GM12878 (cell line): Measurements from ENCODE around the gene ARRB2. TPM values are rescaled to one million over a fixed set of nuclear protein-coding genes. Genes with fewer than 3 reads are reported as not detected.

ENCODE experiments used
- ATAC-seq: fragments of 200-7000 bp; cut with Tn5 transposase; 3 replicates; pipeline ENCODE4 v1.9.1; 2020; ENCODE audit warnings: mild to moderate bottlenecking, moderate library complexity
- BruUV-seq: library from RNA; stranded (reverse); fragments of 400-500 nt; replicated peaks from 2 replicates; lab custom pipeline; 2021; lab: Mats Ljungman, UMichigan
- CTCF ChIA-PET: fragments of 300-600 bp; sonication (Branson Sonifier 250); formaldehyde crosslinking; extraction: SDS; loops from one replicate; lab custom pipeline; 2021; ENCODE audit warnings: inconsistent platforms; lab: Yijun Ruan, JAX
- POLR2A ChIA-PET: fragments of 350-600 bp; formaldehyde crosslinking; extraction: SDS; loops from one replicate; lab custom pipeline; 2021; ENCODE audit warnings: inconsistent platforms; lab: Charles Lee
- RAD21 ChIA-PET: fragments of 300-600 bp; sonication (Branson Sonifier 250); formaldehyde crosslinking; loops from one replicate; lab custom pipeline; 2023; ENCODE audit warnings: antibody characterized with exemption; ENCODE audit not compliant: unreplicated experiment; lab: Charles Lee
- SMC1A ChIA-PET: fragments of 300-600 bp; sonication (Branson Sonifier 250); formaldehyde crosslinking; loops from one replicate; lab custom pipeline; 2023; ENCODE audit not compliant: unreplicated experiment, uncharacterized antibody; lab: Charles Lee
- DNase-seq: peaks from one replicate; pipeline ENCODE4 v3.0.0-alpha.2; 2011; ENCODE audit warnings: low read depth, low spot score
- FAIRE-seq: peaks from 3 replicates; lab custom pipeline; 2011; peaks lifted over from hg19 to GRCh38; lab: Jason Lieb, UNC
- H2AFZ ChIP-seq: 2 replicates; pipeline ENCODE4 v1.6.0; 2011; ENCODE audit warnings: low read depth, low read length, control low read depth; ENCODE audit not compliant: control insufficient read depth
- H3K27ac ChIP-seq: 2 replicates; pipeline ENCODE4 v1.5.1; 2011; ENCODE audit warnings: control low read depth; ENCODE audit not compliant: control insufficient read depth, insufficient read depth
- H3K27me3 ChIP-seq, 2 experiments: replicated peaks in 1 of 2; 2 replicates each; pipeline versions ENCODE4 v1.6.0 to v1.6.1; 2011; ENCODE audit warnings: low read length in 1 of 2; ENCODE audit not compliant: control insufficient read depth in 2 of 2, insufficient read depth in 2 of 2
- H3K36me3 ChIP-seq, 2 experiments: 2 replicates each; pipeline ENCODE4 v1.5.1; 2011; ENCODE audit warnings: low read length in 1 of 2; ENCODE audit not compliant: control insufficient read depth in 2 of 2, insufficient read depth in 2 of 2
- H3K4me1 ChIP-seq: 2 replicates; pipeline ENCODE4 v1.6.1; 2011; ENCODE audit warnings: mild to moderate bottlenecking, low read length, moderate library complexity, mixed read lengths; ENCODE audit not compliant: control insufficient read depth, insufficient read depth
- H3K4me2 ChIP-seq: 2 replicates; pipeline ENCODE4 v1.6.0; 2011; ENCODE audit warnings: control low read depth; ENCODE audit not compliant: control insufficient read depth, insufficient read depth
- H3K4me3 ChIP-seq: fragments of 200-600 bp; sonication (generic); 2 replicates; pipeline ENCODE4 v1.5.1; 2016
- H3K79me2 ChIP-seq: 2 replicates; pipeline ENCODE4 v1.6.0; 2011; ENCODE audit warnings: low read length; ENCODE audit not compliant: control insufficient read depth, insufficient read depth
- H3K9ac ChIP-seq: 2 replicates; pipeline ENCODE4 v1.8.0; 2011; ENCODE audit warnings: low read length, control low read depth, mixed read lengths; ENCODE audit not compliant: control insufficient read depth, insufficient read depth
- H3K9me3 ChIP-seq: replicated peaks from 3 replicates; pipeline ENCODE4 v1.5.1; 2011; ENCODE audit warnings: mild to moderate bottlenecking, low read length; ENCODE audit not compliant: control insufficient read depth, insufficient read depth
- H4K20me1 ChIP-seq: 2 replicates; pipeline ENCODE4 v1.6.0; 2011; ENCODE audit not compliant: control insufficient read depth, insufficient read depth
- CUX1 ChIP-seq: IDR thresholded peaks from 2 replicates; pipeline ENCODE4 v1.6.1; 2012; ENCODE audit warnings: improper control_type of control experiment, low read depth, low read length; ENCODE audit not compliant: insufficient replicate concordance
- JUNB ChIP-seq: IDR thresholded peaks from 2 replicates; pipeline ENCODE4 v1.6.1; 2016; ENCODE audit warnings: antibody characterized with exemption, mild to moderate bottlenecking
- MAX ChIP-seq: IDR thresholded peaks from 2 replicates; pipeline ENCODE4 v1.6.1; 2012; ENCODE audit warnings: low read depth, low read length, improper control_type of control experiment
- MYB ChIP-seq: fragments of 150-350 bp; IDR thresholded peaks from 2 replicates; pipeline ENCODE4 v1.6.1; 2014; ENCODE audit warnings: mild to moderate bottlenecking, low read depth, low read length, borderline replicate concordance
- POLR2A ChIP-seq: IDR thresholded peaks from 2 replicates; pipeline ENCODE4 v1.6.1; 2011; ENCODE audit warnings: low read depth, mild to moderate bottlenecking, low read length
- SIX5 ChIP-seq: IDR thresholded peaks from 2 replicates; pipeline ENCODE4 v1.6.1; 2011; ENCODE audit warnings: mild to moderate bottlenecking, low read depth, low read length, moderate library complexity; ENCODE audit not compliant: severe bottlenecking
- SKIL ChIP-seq: fragments of 450-650 bp; IDR thresholded peaks from 2 replicates; pipeline ENCODE4 v1.6.1; 2017; ENCODE audit warnings: mild to moderate bottlenecking, low read depth, inconsistent platforms; ENCODE audit not compliant: poor library complexity, severe bottlenecking
- SPI1 ChIP-seq: IDR thresholded peaks from 2 replicates; pipeline ENCODE4 v1.6.1; 2011; ENCODE audit warnings: low read depth, mild to moderate bottlenecking, low read length, moderate library complexity, borderline replicate concordance; ENCODE audit not compliant: insufficient read depth
- TCF12 ChIP-seq: IDR thresholded peaks from 2 replicates; pipeline ENCODE4 v1.6.1; 2011; ENCODE audit warnings: low read depth, mild to moderate bottlenecking, low read length
- ZNF207 ChIP-seq: fragments of 450-650 bp; IDR thresholded peaks from 2 replicates; pipeline ENCODE4 v1.6.1; 2014; ENCODE audit warnings: antibody characterized with exemption, mild to moderate bottlenecking, borderline replicate concordance
- ZNF274 ChIP-seq: IDR thresholded peaks from one replicate; pipeline ENCODE4 v1.8.0; 2011; ENCODE audit not compliant: insufficient read length, insufficient read depth
- ZZZ3 ChIP-seq: IDR thresholded peaks from 2 replicates; pipeline ENCODE4 v1.6.1; 2011; ENCODE audit warnings: low read depth; ENCODE audit not compliant: control insufficient read depth, insufficient read length
- WGBS: methylation state at CpG from one replicate; pipeline ENCODE4 v1.1.6; 2016; ENCODE audit warnings: low lambda C conversion rate; ENCODE audit not compliant: insufficient replicate concordance, insufficient coverage; ENCODE audit errors: missing lambda C conversion rate; 5-methylcytosine and 5-hydroxymethylcytosine counted together
- in situ Hi-C: fragments of 300-500 bp; cut with MboI; formaldehyde crosslinking; loops from 9 replicates; pipeline ENCODE4 v1.14.3; 2018; ENCODE audit warnings: mixed read lengths
- intact Hi-C: fragments of 100-400 bp; cut with micrococcal nuclease; formaldehyde crosslinking; loops from one replicate; pipeline ENCODE4 v1.14.2; 2022; ENCODE audit not compliant: unreplicated experiment
- polyA plus RNA-seq, 11 experiments: library from polyadenylated mRNA; depleted of rRNA in 4 of 11; unstranded in 6 of 11; stranded (reverse) in 5 of 11; fragments of >200 nt; fragmentation: Nextera tagmentation in 4 of 11; fragmentation: Illumina TruSeq in 1 of 11; extraction: Ambion mirVana in 4 of 11; extraction: Trizol in 1 of 11; gene quantifications; 1 replicate in 1 of 11; 2 replicates in 10 of 11; pipeline versions ENCODE4 v1.2.1 to v1.2.3, GENCODE V29; 2011 to 2016; ENCODE audit warnings: inconsistent platforms in 2 of 11, missing spikeins in 2 of 11, low read depth in 1 of 11
- total RNA-seq, 4 experiments: library from RNA; depleted of rRNA in 3 of 4; stranded (reverse); fragments of >200 nt in 3 of 4; fragmentation: Illumina TruSeq in 1 of 4; extraction: Trizol in 1 of 4; gene quantifications; 2 replicates each; pipeline versions ENCODE4 v1.2.1 to v1.2.3, GENCODE V29; 2013 to 2021
- TF ChIP-seq, protein P1 (sequence below): fragments of 450-650 bp; IDR thresholded peaks from 2 replicates; pipeline ENCODE4 v1.6.1; 2017; ENCODE audit warnings: mild to moderate bottlenecking, moderate library complexity

ARRB2 gene
- total and polyA plus RNA-seq, 10 of the 15 experiments (the other 5 are each of a cell fraction or from before 2014, with no cell fraction given), result 6.5 to 75.2 (median 43.1) TPM

GRCh38 chr17:4748686-4749085, 38.3 kb downstream of the ARRB2 start:
- Histone ChIP-seq H3K36me3 (no peaks in the 10 kb centered on the region), H3K27me3 (no peaks in the 10 kb centered on the region), H3K4me1 (peaks cover 4% of the 10 kb centered on the region; the same call in 1 of the 2 replicates), H3K9me3 (no peaks in the 10 kb centered on the region), H2AFZ (no peak overlapping the region), H3K27ac (no peak overlapping the region), H3K4me3 (no peak overlapping the region), H4K20me1 (no peaks in the 10 kb centered on the region), H3K79me2 (no peaks in the 10 kb centered on the region), H3K4me2 (no peak overlapping the region), H3K9ac (no peak overlapping the region)
- ChIA-PET RAD21 (interaction anchor here (0.6 kb wide), 1 partner anchor 118 kb away, joined by 3 read pairs; no protein-coding TSS in a partner anchor), CTCF (interaction anchor here (1.4 kb wide), 1 partner anchor 18 kb away, joined by 5 read pairs; the partner anchor contains the start of gene MED11), POLR2A (interaction anchor here (0.5 to 1.3 kb wide), 2 partner anchors 35 to 42 kb away, joined by 3 to 5 read pairs; no protein-coding TSS in a partner anchor), SMC1A (interaction anchor here (0.8 to 1.0 kb wide), 2 partner anchors 10 to 109 kb away, joined by 3 read pairs; no protein-coding TSS in a partner anchor)
- no peak for ATAC-seq
- 16% methylated on average over 4 of the region's 4 CpGs for WGBS
- FAIRE-seq, result no peak
- no TSS peak for BruUV-seq
- no peak for DNase-seq
- intact Hi-C loops, result no loop called here
- in situ Hi-C loops, result no loop called here
- no peak for TF ChIP-seq SIX5
- no peak for TF ChIP-seq TCF12
- no peak for TF ChIP-seq ZZZ3
- TF ChIP-seq SKIL, result no peak
- TF ChIP-seq MYB, result no peak
- TF ChIP-seq CUX1, result no peak
- no peak for TF ChIP-seq ZNF207
- TF ChIP-seq SPI1, result no peak
- TF ChIP-seq MAX, result no peak
- no peak for TF ChIP-seq POLR2A
- TF ChIP-seq, protein P1, sequence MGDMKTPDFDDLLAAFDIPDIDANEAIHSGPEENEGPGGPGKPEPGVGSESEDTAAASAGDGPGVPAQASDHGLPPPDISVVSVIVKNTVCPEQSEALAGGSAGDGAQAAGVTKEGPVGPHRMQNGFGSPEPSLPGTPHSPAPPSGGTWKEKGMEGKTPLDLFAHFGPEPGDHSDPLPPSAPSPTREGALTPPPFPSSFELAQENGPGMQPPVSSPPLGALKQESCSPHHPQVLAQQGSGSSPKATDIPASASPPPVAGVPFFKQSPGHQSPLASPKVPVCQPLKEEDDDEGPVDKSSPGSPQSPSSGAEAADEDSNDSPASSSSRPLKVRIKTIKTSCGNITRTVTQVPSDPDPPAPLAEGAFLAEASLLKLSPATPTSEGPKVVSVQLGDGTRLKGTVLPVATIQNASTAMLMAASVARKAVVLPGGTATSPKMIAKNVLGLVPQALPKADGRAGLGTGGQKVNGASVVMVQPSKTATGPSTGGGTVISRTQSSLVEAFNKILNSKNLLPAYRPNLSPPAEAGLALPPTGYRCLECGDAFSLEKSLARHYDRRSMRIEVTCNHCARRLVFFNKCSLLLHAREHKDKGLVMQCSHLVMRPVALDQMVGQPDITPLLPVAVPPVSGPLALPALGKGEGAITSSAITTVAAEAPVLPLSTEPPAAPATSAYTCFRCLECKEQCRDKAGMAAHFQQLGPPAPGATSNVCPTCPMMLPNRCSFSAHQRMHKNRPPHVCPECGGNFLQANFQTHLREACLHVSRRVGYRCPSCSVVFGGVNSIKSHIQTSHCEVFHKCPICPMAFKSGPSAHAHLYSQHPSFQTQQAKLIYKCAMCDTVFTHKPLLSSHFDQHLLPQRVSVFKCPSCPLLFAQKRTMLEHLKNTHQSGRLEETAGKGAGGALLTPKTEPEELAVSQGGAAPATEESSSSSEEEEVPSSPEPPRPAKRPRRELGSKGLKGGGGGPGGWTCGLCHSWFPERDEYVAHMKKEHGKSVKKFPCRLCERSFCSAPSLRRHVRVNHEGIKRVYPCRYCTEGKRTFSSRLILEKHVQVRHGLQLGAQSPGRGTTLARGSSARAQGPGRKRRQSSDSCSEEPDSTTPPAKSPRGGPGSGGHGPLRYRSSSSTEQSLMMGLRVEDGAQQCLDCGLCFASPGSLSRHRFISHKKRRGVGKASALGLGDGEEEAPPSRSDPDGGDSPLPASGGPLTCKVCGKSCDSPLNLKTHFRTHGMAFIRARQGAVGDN, result no peak
- no peak for TF ChIP-seq ZNF274
- no peak for TF ChIP-seq JUNB
